Endothelial cell of umbilical vein (primary cell): ENCODE results near the gene OSBPL9. TPM values are rescaled to one million over a fixed set of nuclear protein-coding genes. Genes with fewer than 3 reads are reported as not detected.
A peak's percentile ranks its signal among the peaks of the same experiment; 100 is the strongest.

Experiments
- BruUV-seq: library from RNA; stranded (reverse); fragments of 400-500 nt; replicated peaks from 2 replicates; lab custom pipeline; 2021; lab: Mats Ljungman, UMichigan
- CTCF ChIA-PET: fragments of 300-600, 350-600 bp; sonication (Branson Sonifier 250); formaldehyde crosslinking; loops from one replicate; lab custom pipeline; 2021; ENCODE audit warnings: antibody characterized with exemption, inconsistent platforms; lab: Charles Lee
- POLR2A ChIA-PET: fragments of 300-600, 350-600 bp; sonication (Branson Sonifier 250); formaldehyde crosslinking; loops from one replicate; lab custom pipeline; 2021; ENCODE audit warnings: antibody characterized with exemption, inconsistent platforms; lab: Charles Lee
- DNase-seq: peaks from one replicate; pipeline ENCODE4 v3.0.0-alpha.2; 2011; ENCODE audit warnings: low read depth, low spot score
- FAIRE-seq: peaks from 2 replicates; lab custom pipeline; 2011; peaks lifted over from hg19 to GRCh38; lab: Jason Lieb, UNC
- H2AFZ ChIP-seq: 2 replicates; pipeline ENCODE4 v1.6.0; 2012; ENCODE audit warnings: low read depth, low read length, control low read depth, inconsistent platforms
- H3K27ac ChIP-seq: 2 replicates; pipeline ENCODE4 v1.5.1; 2011; ENCODE audit warnings: low read depth, mild to moderate bottlenecking, control low read depth, low read length, moderate library complexity; ENCODE audit not compliant: insufficient read depth
- H3K27me3 ChIP-seq, 2 experiments: 2 replicates each; pipeline versions ENCODE4 v1.6.0 to v1.6.1; 2011; ENCODE audit warnings: low read length in 2 of 2, mixed read lengths in 1 of 2; ENCODE audit not compliant: control insufficient read depth in 2 of 2, insufficient read depth in 2 of 2
- H3K36me3 ChIP-seq, 2 experiments: 2 replicates in 1 of 2; 3 replicates in 1 of 2; pipeline ENCODE4 v1.5.1; 2011; ENCODE audit warnings: low read length in 2 of 2, mild to moderate bottlenecking in 1 of 2, moderate library complexity in 1 of 2; ENCODE audit not compliant: control insufficient read depth in 2 of 2, insufficient read depth in 2 of 2; ENCODE audit errors: extremely low read depth in 1 of 2
- H3K4me1 ChIP-seq: 3 replicates; pipeline ENCODE4 v1.5.1; 2011; ENCODE audit warnings: mild to moderate bottlenecking, low read length; ENCODE audit not compliant: control insufficient read depth, insufficient read depth; ENCODE audit errors: extremely low read depth
- H3K4me2 ChIP-seq: 2 replicates; pipeline ENCODE4 v1.6.1; 2011; ENCODE audit warnings: low read length, control low read depth, mixed read lengths; ENCODE audit not compliant: insufficient read depth
- H3K4me3 ChIP-seq, 3 experiments: fragments of 200-600 bp in 1 of 3; sonication (generic), shearing (Covaris generic) in 1 of 3; replicated peaks in 1 of 3; 2 replicates each; pipeline ENCODE4 v1.5.1; 2011 to 2016; ENCODE audit warnings: control low read depth in 3 of 3, low read length in 3 of 3, mild to moderate bottlenecking in 2 of 3, inconsistent platforms in 1 of 3, low read depth in 1 of 3, moderate library complexity in 1 of 3; ENCODE audit not compliant: insufficient read depth in 1 of 3
- H3K79me2 ChIP-seq: 2 replicates; pipeline ENCODE4 v1.6.0; 2012; ENCODE audit warnings: low read length, inconsistent platforms; ENCODE audit not compliant: control insufficient read depth, insufficient read depth
- H3K9ac ChIP-seq: replicated peaks from 2 replicates; pipeline ENCODE3; 2011; ENCODE audit warnings: low read length, control low read depth; ENCODE audit not compliant: insufficient read depth; ENCODE audit errors: extremely low read depth
- H3K9me1 ChIP-seq: replicated peaks from 3 replicates; pipeline ENCODE4 v1.6.0; 2011; ENCODE audit warnings: mild to moderate bottlenecking, low read length; ENCODE audit not compliant: control insufficient read depth, insufficient read depth; ENCODE audit errors: extremely low read depth
- H3K9me3 ChIP-seq: replicated peaks from 2 replicates; pipeline ENCODE4 v1.5.1; 2012; ENCODE audit warnings: low read length, inconsistent platforms; ENCODE audit not compliant: control insufficient read depth, insufficient read depth
- H4K20me1 ChIP-seq: replicated peaks from 2 replicates; pipeline ENCODE3; 2011; ENCODE audit warnings: mild to moderate bottlenecking, low read length; ENCODE audit not compliant: control insufficient read depth, insufficient read depth; ENCODE audit errors: extremely low read depth
- CTCF ChIP-seq, 2 donors: IDR thresholded peaks; 1 replicate in 1 of 2; 2 replicates in 1 of 2; pipeline ENCODE4 v1.5.1; 2011; ENCODE audit warnings: low read length in 2 of 2, mild to moderate bottlenecking in 2 of 2, moderate library complexity in 2 of 2, control low read depth in 1 of 2, inconsistent platforms in 1 of 2, low read depth in 1 of 2; ENCODE audit not compliant: insufficient read depth in 1 of 2; ENCODE audit errors: extremely low read depth in 1 of 2
- EZH2 ChIP-seq: IDR thresholded peaks from 2 replicates; pipeline ENCODE4 v1.6.1; 2012; ENCODE audit warnings: borderline replicate concordance, low read depth, mild to moderate bottlenecking, moderate library complexity, low read length, inconsistent platforms; ENCODE audit not compliant: severe bottlenecking
- FOS ChIP-seq: IDR thresholded peaks from 2 replicates; pipeline ENCODE4 v1.6.1; 2011; ENCODE audit warnings: mild to moderate bottlenecking, low read length, moderate library complexity, borderline replicate concordance; ENCODE audit not compliant: insufficient read depth
- GATA2 ChIP-seq: IDR thresholded peaks from 2 replicates; pipeline ENCODE4 v1.7.0; 2011; ENCODE audit warnings: low read depth, mild to moderate bottlenecking, moderate library complexity, mixed read lengths, low read length; ENCODE audit not compliant: insufficient read length, insufficient read depth
- JUN ChIP-seq: IDR thresholded peaks from 2 replicates; pipeline ENCODE4 v1.6.1; 2011; ENCODE audit warnings: borderline replicate concordance, low read depth; ENCODE audit not compliant: insufficient read length, insufficient read depth
- MAX ChIP-seq: IDR thresholded peaks from 2 replicates; pipeline ENCODE4 v1.6.1; 2011; ENCODE audit not compliant: insufficient read depth, insufficient read length
- MYC ChIP-seq: IDR thresholded peaks from one replicate; pipeline ENCODE4 v1.6.1; 2011; ENCODE audit warnings: mild to moderate bottlenecking, low read depth, low read length
- POLR2A ChIP-seq: IDR thresholded peaks from 2 replicates; pipeline ENCODE4 v1.6.1; 2012; ENCODE audit warnings: low read depth, mild to moderate bottlenecking, control low read depth, low read length
- POLR2AphosphoS5 ChIP-seq: IDR thresholded peaks from 2 replicates; pipeline ENCODE4 v1.6.1; 2012; ENCODE audit warnings: low read depth, mild to moderate bottlenecking, control low read depth, low read length, moderate library complexity; ENCODE audit not compliant: insufficient read depth
- dilution Hi-C: fragments of 300-500 bp; cut with MboI; formaldehyde crosslinking; loops from one replicate; pipeline ENCODE4 v1.15.0; 2019; ENCODE audit warnings: low sequenced_read_pairs; ENCODE audit not compliant: extremely low pct_ligation_motif_present
- intact Hi-C: fragments of 100-400 bp; cut with micrococcal nuclease; formaldehyde crosslinking; loops from one replicate; pipeline ENCODE4 v1.10.0; 2022
- polyA plus RNA-seq, 4 experiments: library from polyadenylated mRNA; depleted of rRNA in 3 of 4; stranded (reverse) in 3 of 4; unstranded in 1 of 4; fragments of >200 nt; gene quantifications; 2 replicates each; pipeline versions ENCODE4 v1.2.1 to v1.2.3, GENCODE V29; 2011 to 2012; ENCODE audit warnings: missing spikeins in 1 of 4
- total RNA-seq: library from RNA; stranded (reverse); gene quantifications from 2 replicates; pipeline ENCODE4 v1.2.3, GENCODE V29; 2021

Gene OSBPL9
- total and polyA plus RNA-seq, 2 donors (not counting 3 experiments of a cell fraction or from before 2014, with no cell fraction given), result 46.2 to 80.3 TPM

DNA sequence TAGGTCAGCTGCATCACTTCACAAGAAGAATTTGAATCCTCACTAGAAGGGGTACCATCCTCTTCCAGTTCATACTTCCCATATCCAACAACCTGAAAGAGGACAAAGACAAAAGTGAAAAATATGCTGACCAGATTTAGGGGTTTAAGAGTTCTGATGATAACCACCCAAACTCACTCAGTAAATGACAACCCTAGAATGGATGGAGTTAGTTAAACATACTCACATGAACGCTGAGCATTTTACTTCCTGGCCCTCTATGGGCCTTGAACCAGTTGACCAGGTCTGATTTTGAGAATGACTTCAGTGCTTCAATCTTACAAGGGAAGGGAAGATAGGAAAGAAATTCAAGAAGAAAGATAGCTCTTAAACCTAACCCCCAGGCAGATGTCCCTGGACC, 172.4 kb downstream of the OSBPL9 start:
- no TSS peak for BruUV-seq
- Histone ChIP-seq H2AFZ (no peak overlapping the region), H3K27ac (no peak overlapping the region), H3K9ac (no peak overlapping the region), H3K36me3 (peaks cover 44 to 61% of the 10 kb centered on the region in 2 experiments), H3K9me1 (no peaks in the 10 kb centered on the region), H3K9me3 (no peaks in the 10 kb centered on the region), H3K4me2 (no peak overlapping the region), H3K4me3 (no peak overlapping the region), H3K27me3 (no peaks in the 10 kb centered on the region), H4K20me1 (no peaks in the 10 kb centered on the region), H3K4me1 (no peaks in the 10 kb centered on the region), H3K79me2 (no peaks in the 10 kb centered on the region)
- ChIA-PET POLR2A (no interaction called here), CTCF (no interaction called here)
- dilution Hi-C loops, result no loop called here
- TF ChIP-seq POLR2A, result no peak
- no peak for TF ChIP-seq FOS
- no peak for TF ChIP-seq CTCF (IDR thresholded peaks at IDR 0.05; ENCODE audit: extremely low read depth in 1 of 2, insufficient read depth in 1 of 2, low read depth in 1 of 2, low read length in 2 of 2)
- no peak for TF ChIP-seq EZH2
- TF ChIP-seq MAX, result no peak
- TF ChIP-seq JUN, result no peak
- intact Hi-C loops, result no loop called here
- DNase-seq (no peak), FAIRE-seq (no peak)

DNA sequence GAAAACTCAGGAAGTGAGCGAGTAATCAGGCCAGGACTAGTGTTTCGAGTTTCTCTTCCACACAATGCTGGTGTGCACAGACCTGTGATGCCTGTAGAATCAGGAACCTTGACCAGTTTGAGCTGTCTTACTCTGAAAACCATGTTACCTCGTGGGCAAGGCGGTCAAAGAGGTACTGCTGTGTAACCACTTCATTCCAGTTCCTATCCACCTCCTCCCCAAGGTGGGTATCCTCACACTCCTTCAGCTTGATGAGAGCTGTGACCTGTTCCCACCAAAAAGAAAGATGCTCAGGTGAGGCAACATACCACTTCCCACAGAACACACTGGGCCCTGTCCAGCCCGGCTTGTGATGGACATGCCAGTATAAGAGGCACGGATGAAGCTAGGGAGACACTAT, 173.5 kb downstream of the OSBPL9 start:
- H3K9ac ChIP-seq, result no peak overlapping the region
- no peak overlapping the region for H2AFZ ChIP-seq
- H3K9me3 ChIP-seq, result no peaks in the 10 kb centered on the region
- intact Hi-C loops (no loop called here), dilution Hi-C loops (no loop called here)
- no peak overlapping the region for H3K4me3 ChIP-seq
- BruUV-seq, result no TSS peak
- ChIA-PET CTCF (no interaction called here), POLR2A (no interaction called here)
- no peak overlapping the region for H3K4me2 ChIP-seq
- no peaks in the 10 kb centered on the region for H3K79me2 ChIP-seq
- no peaks in the 10 kb centered on the region for H3K27me3 ChIP-seq
- no peaks in the 10 kb centered on the region for H4K20me1 ChIP-seq
- H3K36me3 ChIP-seq, result peaks cover 42 to 54% of the 10 kb centered on the region in 2 experiments
- H3K27ac ChIP-seq, result no peak overlapping the region
- H3K9me1 ChIP-seq, result no peaks in the 10 kb centered on the region
- no peak for TF ChIP-seq POLR2A
- no peak for TF ChIP-seq POLR2AphosphoS5
- TF ChIP-seq MYC, result no peak
- TF ChIP-seq FOS, result no peak
- TF ChIP-seq EZH2, result no peak
- TF ChIP-seq JUN, result no peak
- TF ChIP-seq MAX, result no peak
- no peak for TF ChIP-seq CTCF (IDR thresholded peaks at IDR 0.05; ENCODE audit: extremely low read depth in 1 of 2, insufficient read depth in 1 of 2, low read depth in 1 of 2, low read length in 2 of 2)
- TF ChIP-seq GATA2, result no peak
- H3K4me1 ChIP-seq, result no peaks in the 10 kb centered on the region
- peak; percentile 18 for FAIRE-seq
- DNase-seq, result no peak
